HepG2 (cell line): ENCODE data around the gene ZBTB20. TPM values are rescaled to one million over a fixed set of nuclear protein-coding genes. Genes with fewer than 3 reads are reported as not detected.
A peak's percentile ranks its signal among the peaks of the same experiment; 100 is the strongest.

ENCODE experiments used
- ATAC-seq: fragments of 200-7000 bp; cut with Tn5 transposase; 3 replicates; pipeline ENCODE4 v1.9.1; 2020; ENCODE audit warnings: mild to moderate bottlenecking, moderate library complexity
- BruUV-seq: library from RNA; stranded (reverse); fragments of 400-500 nt; replicated peaks from 2 replicates; lab custom pipeline; 2021; lab: Mats Ljungman, UMichigan
- CTCF ChIA-PET: fragments of 300-600 bp; formaldehyde crosslinking; extraction: SDS; loops from one replicate; lab custom pipeline; 2021; ENCODE audit warnings: low total read pairs, inconsistent platforms, low intra/inter-chr PET ratio; lab: Yijun Ruan, JAX
- POLR2A ChIA-PET: fragments of 350-600 bp; sonication (Branson Sonifier 250); formaldehyde crosslinking; loops from one replicate; lab custom pipeline; 2020; ENCODE audit warnings: antibody characterized with exemption, inconsistent platforms; lab: Yijun Ruan, JAX
- DNase-seq: peaks from one replicate; pipeline ENCODE4 v3.0.0-alpha.2; 2015; ENCODE audit warnings: low spot score
- FAIRE-seq: peaks from 3 replicates; lab custom pipeline; 2011; peaks lifted over from hg19 to GRCh38; lab: Jason Lieb, UNC
- H2AFZ ChIP-seq: one replicate; pipeline ENCODE4 v1.6.1; 2011; ENCODE audit warnings: low read length, inconsistent platforms
- H3K27ac ChIP-seq: fragments of 300-600 bp; 3 replicates; pipeline ENCODE4 v1.8.0; 2011; ENCODE audit warnings: mixed run types, mild to moderate bottlenecking, mixed read lengths, low read length, inconsistent platforms; ENCODE audit not compliant: insufficient read depth; ENCODE audit errors: extremely low read length
- H3K27me3 ChIP-seq, 2 experiments: fragments of 200-600 bp in 1 of 2; 2 replicates in 1 of 2; 3 replicates in 1 of 2; pipeline versions ENCODE4 v1.6.0 to v1.8.0; 2011; ENCODE audit warnings: low read length in 2 of 2, mild to moderate bottlenecking in 2 of 2, moderate library complexity in 2 of 2, inconsistent platforms in 1 of 2; ENCODE audit not compliant: insufficient read depth in 2 of 2, control insufficient read depth in 1 of 2
- H3K36me3 ChIP-seq, 2 experiments: fragments of 200-600 bp in 1 of 2; replicated peaks in 1 of 2; 2 replicates in 1 of 2; 3 replicates in 1 of 2; pipeline versions ENCODE4 v1.5.1 to v1.8.0; 2011; ENCODE audit warnings: low read length in 2 of 2, inconsistent platforms in 1 of 2; ENCODE audit not compliant: insufficient read depth in 2 of 2, control insufficient read depth in 1 of 2
- H3K4me1 ChIP-seq: 2 replicates; pipeline ENCODE4 v1.5.1; 2012; ENCODE audit warnings: low read length, inconsistent platforms; ENCODE audit not compliant: insufficient read depth
- H3K4me2 ChIP-seq: 2 replicates; pipeline ENCODE4 v1.6.0; 2011; ENCODE audit warnings: low read depth, low read length, inconsistent platforms
- H3K4me3 ChIP-seq, 3 experiments: fragments of 200-600 bp in 1 of 3; sonication (generic), shearing (Covaris generic) in 1 of 3; replicated peaks in 1 of 3; 2 replicates each; pipeline ENCODE4 v1.5.1; 2011 to 2016; ENCODE audit warnings: low read length in 3 of 3, inconsistent platforms in 2 of 3, low read depth in 2 of 3, mild to moderate bottlenecking in 2 of 3, control low read depth in 1 of 3, mixed read lengths in 1 of 3; ENCODE audit not compliant: insufficient read depth in 1 of 3
- H3K79me2 ChIP-seq: one replicate; pipeline ENCODE4 v1.6.1; 2011; ENCODE audit warnings: low read length, inconsistent platforms; ENCODE audit not compliant: insufficient read depth
- H3K9ac ChIP-seq: 2 replicates; pipeline ENCODE4 v1.6.0; 2011; ENCODE audit warnings: mild to moderate bottlenecking, low read depth, low read length, inconsistent platforms; ENCODE audit not compliant: insufficient read depth
- H3K9me3 ChIP-seq: 2 replicates; pipeline ENCODE4 v1.5.1; 2012; ENCODE audit warnings: mild to moderate bottlenecking, low read length
- H4K20me1 ChIP-seq: 2 replicates; pipeline ENCODE4 v1.6.0; 2011; ENCODE audit warnings: inconsistent platforms, mild to moderate bottlenecking, low read length, moderate library complexity; ENCODE audit not compliant: insufficient read depth
- CHCHD3 ChIP-seq: sonication (generic); formaldehyde crosslinking; IDR thresholded peaks from 2 replicates; pipeline ENCODE4 v1.8.0; 2022; ENCODE audit warnings: mild to moderate bottlenecking, missing genetic modification reagents, moderate library complexity
- ELF3 ChIP-seq: IDR thresholded peaks from 2 replicates; pipeline ENCODE4 v1.6.1; 2016; ENCODE audit warnings: missing genetic modification reagents, missing compliant biosample characterization
- ELK4 ChIP-seq: sonication (generic); formaldehyde crosslinking; IDR thresholded peaks from 2 replicates; pipeline ENCODE4 v1.9.0; 2021; ENCODE audit warnings: missing genetic modification reagents, borderline replicate concordance
- MBNL3 ChIP-seq: fragments of 250-450 bp; sonication (Bioruptor Pico); conservative IDR thresholded peaks from 2 replicates; pipeline ENCODE4 v1.8.0; 2022; ENCODE audit warnings: mild to moderate bottlenecking, inconsistent platforms
- MYC ChIP-seq: sonication (generic); formaldehyde crosslinking; IDR thresholded peaks from 2 replicates; pipeline ENCODE4 v1.9.0; 2021; ENCODE audit warnings: missing genetic modification reagents, borderline replicate concordance
- PITX1 ChIP-seq: sonication (generic); formaldehyde crosslinking; IDR thresholded peaks from 2 replicates; pipeline ENCODE4 v1.5.1; 2020; ENCODE audit warnings: mild to moderate bottlenecking, missing genetic modification reagents
- POGZ ChIP-seq: sonication (generic); formaldehyde crosslinking; IDR thresholded peaks from 2 replicates; pipeline ENCODE4 v1.4.0; 2020; ENCODE audit warnings: mild to moderate bottlenecking, missing genetic modification reagents
- RAD21 ChIP-seq: fragments of 450-650 bp; formaldehyde crosslinking; IDR thresholded peaks from 2 replicates; pipeline ENCODE4 v1.5.0; 2020; ENCODE audit warnings: mild to moderate bottlenecking
- RBFOX2 ChIP-seq: fragments of 200-400 bp; formaldehyde crosslinking; IDR thresholded peaks from 2 replicates; pipeline ENCODE4 v1.6.1; 2017; ENCODE audit warnings: low read depth, mild to moderate bottlenecking, low read length
- SMC3 ChIP-seq: IDR thresholded peaks from 2 replicates; pipeline ENCODE4 v1.6.1; 2011; ENCODE audit warnings: low read length, improper control_type of control experiment
- TEAD3 ChIP-seq: optimal IDR thresholded peaks from 2 replicates; pipeline ENCODE3; 2016; ENCODE audit warnings: borderline replicate concordance
- WIZ ChIP-seq: sonication (generic); formaldehyde crosslinking; IDR thresholded peaks from 2 replicates; pipeline ENCODE4 v1.5.1; 2020; ENCODE audit warnings: mild to moderate bottlenecking, missing genetic modification reagents
- XRCC5 ChIP-seq: fragments of 200-400 bp; formaldehyde crosslinking; optimal IDR thresholded peaks from 2 replicates; pipeline ENCODE3; 2017; ENCODE audit warnings: mild to moderate bottlenecking, low read length
- ZMYM4 ChIP-seq: sonication (generic); formaldehyde crosslinking; IDR thresholded peaks from 2 replicates; pipeline ENCODE4 v1.8.1; 2023; ENCODE audit warnings: mild to moderate bottlenecking, missing genetic modification reagents
- ZNF225 ChIP-seq: sonication (generic); formaldehyde crosslinking; IDR thresholded peaks from 2 replicates; pipeline ENCODE4 v1.4.0; 2020; ENCODE audit warnings: mild to moderate bottlenecking, missing genetic modification reagents
- ZNF232 ChIP-seq: sonication (generic); formaldehyde crosslinking; IDR thresholded peaks from 2 replicates; pipeline ENCODE4 v1.4.0; 2020; ENCODE audit warnings: missing genetic modification reagents, borderline replicate concordance
- ZNF235 ChIP-seq: sonication (generic); formaldehyde crosslinking; IDR thresholded peaks from 2 replicates; pipeline ENCODE4 v1.8.1; 2023; ENCODE audit warnings: mild to moderate bottlenecking, missing genetic modification reagents, borderline replicate concordance
- ZNF24 ChIP-seq: fragments of 450-650 bp; IDR thresholded peaks from 2 replicates; pipeline ENCODE4 v1.6.1; 2017; ENCODE audit warnings: antibody characterized with exemption, mild to moderate bottlenecking
- ZNF503 ChIP-seq: sonication (generic); formaldehyde crosslinking; IDR thresholded peaks from 2 replicates; pipeline ENCODE4 v1.4.0; 2020; ENCODE audit warnings: missing genetic modification reagents
- ZNF574 ChIP-seq: sonication (generic); formaldehyde crosslinking; IDR thresholded peaks from 2 replicates; pipeline ENCODE4 v1.4.0; 2020; ENCODE audit warnings: missing genetic modification reagents
- ZNF605 ChIP-seq: sonication (generic); formaldehyde crosslinking; IDR thresholded peaks from 2 replicates; pipeline ENCODE4 v1.8.0; 2022; ENCODE audit warnings: mild to moderate bottlenecking, missing genetic modification reagents
- WGBS: methylation state at CpG from one replicate; pipeline ENCODE4 v1.1.6; 2017; ENCODE audit warnings: low lambda C conversion rate; 5-methylcytosine and 5-hydroxymethylcytosine counted together
- in situ Hi-C: cut with HindIII; loops from 2 replicates; pipeline ENCODE4 v1.10.0; 2017; ENCODE audit warnings: low pct_unique_long_range_greater_than_20kb; ENCODE audit not compliant: extremely low pct_ligation_motif_present
- intact Hi-C: fragments of 100-400 bp; cut with micrococcal nuclease; formaldehyde crosslinking; loops from one replicate; pipeline ENCODE4 v1.10.0; 2022; ENCODE audit not compliant: unreplicated experiment
- polyA plus RNA-seq, 8 experiments: library from polyadenylated mRNA; depleted of rRNA in 3 of 8; stranded (reverse) in 7 of 8; unstranded in 1 of 8; fragments of >200 nt; fragmentation: Illumina TruSeq in 4 of 8; extraction: Trizol in 4 of 8; gene quantifications; 2 replicates each; pipeline versions ENCODE4 v1.2.1 to v1.2.3, GENCODE V29; 2011 to 2016; ENCODE audit warnings: low read depth in 4 of 8, missing spikeins in 1 of 8, mixed read lengths in 1 of 8; ENCODE audit not compliant: insufficient read depth in 1 of 8
- total RNA-seq, 5 experiments: library from RNA; depleted of rRNA; stranded (reverse); fragments of >200 nt; fragmentation: Illumina TruSeq; extraction: Trizol; gene quantifications; 2 replicates each; pipeline ENCODE4 v1.2.3, GENCODE V29; 2016; ENCODE audit warnings: low read depth in 1 of 5

Gene ZBTB20
- total and polyA plus RNA-seq, 2 of the 13 experiments (the other 11 are each of a cell fraction or from before 2014, with no cell fraction given), result 1.9 to 8.8 TPM

GRCh38 chr3:114383875-114384557 is 763.1 kb downstream of the ZBTB20 start (continued):
- TF ChIP-seq POGZ (0 out of 2 replicates have a peak, but pooled peaks have one; percentile 32), XRCC5 (peak; percentile 32), ZNF574 (CRISPR knock-in tag) (0 out of 2 replicates have a peak, but pooled peaks have one; percentile 47), ZMYM4 (CRISPR knock-in tag) (peak; percentile 36; the same call in 1 of the 2 replicates), MYC (CRISPR knock-in tag) (no peak), ZNF235 (CRISPR knock-in tag) (no peak), SMC3 (peak; percentile 75), ZNF232 (no peak), RAD21 (peak; percentile 70), TEAD3 (peak; percentile 13)
- TF ChIP-seq, all 625 proteins: peak for 17

- intact Hi-C loops, result no loop called here
- no peak overlapping the region for H3K27ac ChIP-seq
- WGBS, result 90% methylated on average over 4 of the region's 4 CpGs
- H3K9ac ChIP-seq, result no peak overlapping the region
- FAIRE-seq, result no peak
- in situ Hi-C loops, result no loop called here
- ATAC-seq, result no peak
- ChIA-PET CTCF (no interaction called here), POLR2A (no interaction called here)
- no peaks in the 10 kb centered on the region for H3K79me2 ChIP-seq
- H3K36me3 ChIP-seq, result peaks cover 4 to 31% of the 10 kb centered on the region in 2 experiments; a peak in 4 of 5 replicates
- DNase-seq, result no peak
- no peaks in the 10 kb centered on the region for H3K9me3 ChIP-seq
- no peak overlapping the region for H3K4me3 ChIP-seq
- no peak overlapping the region for H2AFZ ChIP-seq
- no peak overlapping the region for H3K4me2 ChIP-seq
- peaks cover 5% of the 10 kb centered on the region for H3K4me1 ChIP-seq
- no peaks in the 10 kb centered on the region for H4K20me1 ChIP-seq
- BruUV-seq, result no TSS peak
- H3K27me3 ChIP-seq, result no peaks in the 10 kb centered on the region
- no peak for TF ChIP-seq RBFOX2
- TF ChIP-seq WIZ (CRISPR knock-in tag), result no peak
- TF ChIP-seq ZNF24, result no peak
- no peak for TF ChIP-seq ZNF225
- TF ChIP-seq ZNF605, result no peak
- no peak for TF ChIP-seq MBNL3 (CRISPR knock-in tag)
- TF ChIP-seq ZNF503 (CRISPR knock-in tag), result no peak
- no peak for TF ChIP-seq CHCHD3 (CRISPR knock-in tag)
- TF ChIP-seq ELK4 (CRISPR knock-in tag), result no peak
- no peak for TF ChIP-seq PITX1 (CRISPR knock-in tag)
- no peak for TF ChIP-seq ELF3 (CRISPR knock-in tag)
These were observed 766.8 kb downstream of the ZBTB20 start for GRCh38 chr3:114380233-114380651.
